CD14-positive monocyte (primary cell): Measurements from ENCODE around the gene LSP1. TPM values are rescaled to one million over a fixed set of nuclear protein-coding genes. Genes with fewer than 3 reads are reported as not detected.
A peak's percentile ranks its signal among the peaks of the same experiment; 100 is the strongest.

Experiments used
- DNase-seq, 3 donors: peaks; one replicate each; pipeline ENCODE4 v3.0.0-alpha.2; 2011 to 2022
- H2AFZ ChIP-seq: 2 replicates; pipeline ENCODE4 v1.6.0; 2012; ENCODE audit warnings: mild to moderate bottlenecking, low read depth, low read length, inconsistent platforms; ENCODE audit not compliant: insufficient read depth, poor library complexity, severe bottlenecking
- H3K27ac ChIP-seq, 2 donors: 1 replicate in 1 of 2; 2 replicates in 1 of 2; pipeline ENCODE4 v1.5.1; 2012 to 2013; ENCODE audit warnings: low read length in 2 of 2, control low read depth in 1 of 2, inconsistent platforms in 1 of 2, low read depth in 1 of 2, mild to moderate bottlenecking in 1 of 2
- H3K27me3 ChIP-seq, 2 donors: one replicate each; pipeline versions ENCODE4 v1.6.0 to v1.6.1; 2011 to 2013; ENCODE audit warnings: low read length in 2 of 2; ENCODE audit not compliant: control insufficient read depth in 2 of 2, insufficient read depth in 2 of 2
- H3K36me3 ChIP-seq, 2 donors: replicated peaks in 1 of 2; 1 replicate in 1 of 2; 2 replicates in 1 of 2; pipeline versions ENCODE4 v1.5.1 to v1.6.1; 2012 to 2013; ENCODE audit warnings: low read length in 2 of 2, control low read depth in 1 of 2, inconsistent platforms in 1 of 2, mild to moderate bottlenecking in 1 of 2; ENCODE audit not compliant: insufficient read depth in 2 of 2, control insufficient read depth in 1 of 2
- H3K4me1 ChIP-seq, 2 donors: 1 replicate in 1 of 2; 2 replicates in 1 of 2; pipeline versions ENCODE4 v1.5.1 to v1.6.1; 2012 to 2013; ENCODE audit warnings: low read length in 2 of 2, control low read depth in 1 of 2, inconsistent platforms in 1 of 2, mild to moderate bottlenecking in 1 of 2, moderate library complexity in 1 of 2; ENCODE audit not compliant: insufficient read depth in 2 of 2, control insufficient read depth in 1 of 2
- H3K4me2 ChIP-seq: replicated peaks from 2 replicates; pipeline ENCODE3; 2012; ENCODE audit warnings: low read length, moderate library complexity, mild to moderate bottlenecking; ENCODE audit not compliant: poor library complexity, severe bottlenecking; ENCODE audit errors: extremely low read depth
- H3K4me3 ChIP-seq, 3 experiments: fragments of 200-600 bp in 1 of 3; sonication (generic) in 1 of 3; replicated peaks in 1 of 3; 1 replicate in 2 of 3; 2 replicates in 1 of 3; pipeline ENCODE4 v1.5.1; 2011 to 2013; ENCODE audit warnings: low read length in 3 of 3, mild to moderate bottlenecking in 3 of 3, control low read depth in 2 of 3, low read depth in 2 of 3, inconsistent platforms in 1 of 3, moderate library complexity in 1 of 3
- H3K79me2 ChIP-seq: 2 replicates; pipeline ENCODE4 v1.6.0; 2012; ENCODE audit warnings: mild to moderate bottlenecking, control low read depth, inconsistent platforms, low read length, moderate library complexity; ENCODE audit not compliant: insufficient read depth
- H3K9ac ChIP-seq: 2 replicates; pipeline ENCODE4 v1.6.0; 2017; ENCODE audit warnings: low read length, mild to moderate bottlenecking; ENCODE audit not compliant: insufficient read depth, poor library complexity, severe bottlenecking
- H3K9me3 ChIP-seq, 2 donors: replicated peaks in 1 of 2; 1 replicate in 1 of 2; 2 replicates in 1 of 2; pipeline versions ENCODE4 v1.5.1 to v1.6.1; 2012 to 2013; ENCODE audit warnings: low read length in 2 of 2, control low read depth in 1 of 2; ENCODE audit not compliant: control insufficient read depth in 1 of 2, insufficient read depth in 1 of 2
- H4K20me1 ChIP-seq: 2 replicates; pipeline ENCODE4 v1.6.0; 2012; ENCODE audit warnings: mild to moderate bottlenecking, low read length, control low read depth, moderate library complexity; ENCODE audit not compliant: insufficient read depth
- H3K27ac Mint-ChIP-seq, 7 donors: one replicate each; pipeline ENCODE4 v1.8.0; 2020; ENCODE audit warnings: mild to moderate bottlenecking in 7 of 7, mixed read lengths in 7 of 7, moderate library complexity in 6 of 7, inconsistent platforms in 2 of 7
- H3K27me3 Mint-ChIP-seq, 3 donors: one replicate each; pipeline ENCODE4 v1.8.0; 2021 to 2022; ENCODE audit warnings: low read depth in 3 of 3, mild to moderate bottlenecking in 3 of 3, mixed read lengths in 3 of 3, moderate library complexity in 3 of 3, inconsistent platforms in 1 of 3
- H3K36me3 Mint-ChIP-seq, 2 donors: one replicate each; pipeline ENCODE4 v1.8.0; 2020; ENCODE audit warnings: mixed read lengths in 2 of 2, inconsistent platforms in 1 of 2, mild to moderate bottlenecking in 1 of 2
- H3K4me1 Mint-ChIP-seq: one replicate; pipeline ENCODE4 v1.8.0; 2020; ENCODE audit warnings: mild to moderate bottlenecking, mixed read lengths
- H3K4me3 Mint-ChIP-seq, 2 donors: one replicate each; pipeline ENCODE4 v1.8.0; 2020; ENCODE audit warnings: mild to moderate bottlenecking in 2 of 2, mixed read lengths in 2 of 2, moderate library complexity in 1 of 2
- H3K9me3 Mint-ChIP-seq, 7 donors: one replicate each; pipeline ENCODE4 v1.8.0; 2020 to 2022; ENCODE audit warnings: mixed read lengths in 7 of 7, mild to moderate bottlenecking in 6 of 7, moderate library complexity in 6 of 7, inconsistent platforms in 2 of 7
- CTCF ChIP-seq: fragments of 200-600 bp; IDR thresholded peaks from one replicate; pipeline ENCODE4 v1.8.0; 2022; ENCODE audit warnings: antibody characterized with exemption, mild to moderate bottlenecking
- WGBS: methylation state at CpG from one replicate; pipeline ENCODE4 v1.1.5; 2013; ENCODE audit warnings: missing lambda C conversion rate; ENCODE audit not compliant: insufficient coverage; 5-methylcytosine and 5-hydroxymethylcytosine counted together
- intact Hi-C, 2 donors: fragments of 100-400 bp; cut with micrococcal nuclease; formaldehyde crosslinking; loops; one replicate each; pipeline versions ENCODE4 v1.15.0 to v1.15.1; 2023
- polyA plus RNA-seq, 3 donors: library from polyadenylated mRNA; depleted of rRNA in 1 of 3; unstranded in 2 of 3; stranded (reverse) in 1 of 3; fragments of 300-500 nt in 2 of 3; fragments of >200 nt in 1 of 3; fragmentation: Illumina TruSeq in 2 of 3; gene quantifications; 1 replicate in 2 of 3; 2 replicates in 1 of 3; pipeline ENCODE4 v1.2.3, GENCODE V29; 2012 to 2021

The LSP1 gene
- polyA plus RNA-seq, 3 donors: 387 to 646 (median 542) TPM

GRCh38 chr11:1827095-1827813, 25.6 kb upstream of the LSP1 start:
- Histone ChIP-seq H3K9me3 (no peaks in the 10 kb centered on the region), H3K9ac (no peak overlapping the region), H3K4me1 (peaks cover 3 to 4% of the 10 kb centered on the region in 2 donors), H2AFZ (no peak overlapping the region), H3K36me3 (no peaks in the 10 kb centered on the region), H4K20me1 (no peaks in the 10 kb centered on the region), H3K4me2 (no peak overlapping the region), H3K4me3 (no peak overlapping the region), H3K79me2 (no peaks in the 10 kb centered on the region), H3K27me3 (peaks cover 0 to 50% of the 10 kb centered on the region in 2 donors), H3K27ac (no peak overlapping the region)
- Mint-ChIP-seq H3K27me3 (peaks cover 48 to 77% (median 50%) of the 10 kb centered on the region in 3 donors), H3K4me3 (peak overlapping the region in 1 of 2 donors; percentile 39), H3K9me3 (peaks cover 0 to 2% (median 0%) of the 10 kb centered on the region in 7 donors), H3K4me1 (peaks cover 2% of the 10 kb centered on the region), H3K36me3 (no peaks in the 10 kb centered on the region), H3K27ac (peak overlapping the region in 1 of 7 donors; percentile 64)
- intact Hi-C loops: loop anchor here in 1 of 2 donors (5.0 kb wide), 1 partner anchor 35 kb away; no protein-coding TSS in a partner anchor
- DNase-seq: peak in 1 of 3 donors; percentile 3
- TF ChIP-seq CTCF: no peak
- 86% methylated on average over 27 of the region's 27 CpGs for WGBS

GRCh38 chr11:1827931-1828330, 25.0 kb upstream of the LSP1 start:
- Mint-ChIP-seq H3K27ac (no peak overlapping the region), H3K9me3 (peaks cover 0 to 2% (median 0%) of the 10 kb centered on the region in 7 donors), H3K4me1 (peaks cover 5% of the 10 kb centered on the region), H3K4me3 (peak overlapping the region in 1 of 2 donors; percentile 39), H3K27me3 (peaks cover 45 to 73% (median 47%) of the 10 kb centered on the region in 3 donors), H3K36me3 (no peaks in the 10 kb centered on the region)
- no peak for DNase-seq
- H3K9ac ChIP-seq: no peak overlapping the region
- 88% methylated on average over 19 of the region's 19 CpGs for WGBS
- H3K4me2 ChIP-seq: no peak overlapping the region
- no peaks in the 10 kb centered on the region for H3K9me3 ChIP-seq
- no peak overlapping the region for H3K27ac ChIP-seq
- TF ChIP-seq CTCF: no peak
- H3K27me3 ChIP-seq: peaks cover 0 to 48% of the 10 kb centered on the region in 2 donors
- no peaks in the 10 kb centered on the region for H4K20me1 ChIP-seq
- no peak overlapping the region for H2AFZ ChIP-seq
- no peak overlapping the region for H3K4me3 ChIP-seq
- no peaks in the 10 kb centered on the region for H3K36me3 ChIP-seq
- no peaks in the 10 kb centered on the region for H3K79me2 ChIP-seq
- peaks cover 9 to 11% of the 10 kb centered on the region in 2 donors for H3K4me1 ChIP-seq
- intact Hi-C loops: loop anchor here in 1 of 2 donors (5.0 kb wide), 1 partner anchor 36 kb away; no protein-coding TSS in a partner anchor
